ENCODE measurements around the gene MPP3.

DNA sequence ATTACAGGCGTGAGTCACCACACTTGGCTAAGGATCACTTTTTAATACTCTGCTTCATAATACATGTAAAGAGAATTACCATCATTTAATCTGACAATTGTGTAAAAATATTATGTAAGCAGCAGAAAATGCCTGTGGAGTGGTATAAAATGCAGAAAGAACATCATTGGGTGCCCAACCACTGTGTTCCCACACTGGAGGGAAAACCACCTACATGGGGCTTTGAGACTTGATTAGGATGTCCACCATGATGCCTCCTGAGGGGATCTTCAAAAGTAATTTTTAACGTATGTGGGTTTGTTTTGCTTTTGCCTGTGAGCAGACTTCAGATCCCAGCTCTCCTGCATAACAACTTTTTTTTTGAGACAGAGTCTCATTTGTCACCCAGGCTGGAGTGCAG is 33.9 kb downstream of the MPP3 start:
- no peak for TF ChIP-seq PCBP1 (IDR thresholded peaks at IDR 0.05; ENCODE audit: low read depth, low read length, poor library complexity, severe bottlenecking)
- TF ChIP-seq EHMT2 (IDR thresholded peaks at IDR 0.05), result no peak
- TF ChIP-seq, protein P1, sequence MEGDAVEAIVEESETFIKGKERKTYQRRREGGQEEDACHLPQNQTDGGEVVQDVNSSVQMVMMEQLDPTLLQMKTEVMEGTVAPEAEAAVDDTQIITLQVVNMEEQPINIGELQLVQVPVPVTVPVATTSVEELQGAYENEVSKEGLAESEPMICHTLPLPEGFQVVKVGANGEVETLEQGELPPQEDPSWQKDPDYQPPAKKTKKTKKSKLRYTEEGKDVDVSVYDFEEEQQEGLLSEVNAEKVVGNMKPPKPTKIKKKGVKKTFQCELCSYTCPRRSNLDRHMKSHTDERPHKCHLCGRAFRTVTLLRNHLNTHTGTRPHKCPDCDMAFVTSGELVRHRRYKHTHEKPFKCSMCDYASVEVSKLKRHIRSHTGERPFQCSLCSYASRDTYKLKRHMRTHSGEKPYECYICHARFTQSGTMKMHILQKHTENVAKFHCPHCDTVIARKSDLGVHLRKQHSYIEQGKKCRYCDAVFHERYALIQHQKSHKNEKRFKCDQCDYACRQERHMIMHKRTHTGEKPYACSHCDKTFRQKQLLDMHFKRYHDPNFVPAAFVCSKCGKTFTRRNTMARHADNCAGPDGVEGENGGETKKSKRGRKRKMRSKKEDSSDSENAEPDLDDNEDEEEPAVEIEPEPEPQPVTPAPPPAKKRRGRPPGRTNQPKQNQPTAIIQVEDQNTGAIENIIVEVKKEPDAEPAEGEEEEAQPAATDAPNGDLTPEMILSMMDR (IDR thresholded peaks at IDR 0.05 in 2 of 3, conservative IDR thresholded peaks at IDR 0.05 in 1 of 3; ENCODE audit: insufficient read depth in 2 of 3, low read depth in 1 of 3, low read length in 3 of 3), result no peak

All from K562 (cell line).